ACHN (cell line): ENCODE results near the gene GFM1.
A peak's percentile ranks its signal among the peaks of the same experiment; 100 is the strongest.
"Not testable (repeated sequence)": the region's sequence is repeated elsewhere in the genome, so short reads cannot be mapped to it uniquely, and the experiment has no call there.

Experiments
- DNase-seq: peaks from one replicate; pipeline ENCODE4 v3.0.0-alpha.2; 2015
- in situ Hi-C: cut with HindIII; loops from 2 replicates; pipeline ENCODE4 v1.10.0; 2017; ENCODE audit warnings: low sequenced_read_pairs, low pct_ligation_motif_present, low pct_unique_long_range_greater_than_20kb

The GFM1 gene

GRCh38 chr3:158668506-158668905, 24.2 kb downstream of the GFM1 start:
- DNase-seq: no peak
- in situ Hi-C loops: loop anchor here (25.0 kb wide), 1 partner anchor 119 kb away; no protein-coding TSS in a partner anchor

GRCh38 chr3:158671821-158672214, 27.5 kb downstream of the GFM1 start:
- in situ Hi-C loops: loop anchor here (25.0 kb wide), 1 partner anchor 115 kb away; no protein-coding TSS in a partner anchor

GRCh38 chr3:158672215-158673176, 28.2 kb downstream of the GFM1 start, which contains the start of gene LXN:
TSS of gene LXN (minus strand) at chr3:158672648. CDS start at chr3:158672478, 170 bp downstream.
- DNase-seq: peak; percentile 88
- in situ Hi-C loops: loop anchor here (25.0 kb wide), 1 partner anchor 115 kb away; no protein-coding TSS in a partner anchor

More at GRCh38 chr3:158671821-158672214, 27.5 kb downstream of the GFM1 start:
- DNase-seq: no peak

- DNase-seq: no peak
- in situ Hi-C loops: no loop called here
Observed at GRCh38 chr3:158678687-158679086, 34.4 kb downstream of the GFM1 start.

- in situ Hi-C loops: no loop called here
- peak; percentile 8 for DNase-seq
Observed at GRCh38 chr3:158679547-158680000, 35.2 kb downstream of the GFM1 start.

GRCh38 chr3:158680861-158681260, 36.5 kb downstream of the GFM1 start:
- in situ Hi-C loops: no loop called here

GRCh38 chr3:158683230-158683962, 39.1 kb downstream of the GFM1 start:
- in situ Hi-C loops: no loop called here
- DNase-seq: no peak

More at GRCh38 chr3:158680861-158681260, 36.5 kb downstream of the GFM1 start:
- no peak for DNase-seq

- in situ Hi-C loops: no loop called here
- no peak for DNase-seq
Observed at GRCh38 chr3:158685159-158685558, 40.8 kb downstream of the GFM1 start.

- in situ Hi-C loops, DNase-seq: not testable (repeated sequence)
Observed at GRCh38 chr3:158693866-158694456, 49.6 kb downstream of the GFM1 start.

- in situ Hi-C loops: no loop called here
- no peak for DNase-seq
Observed at GRCh38 chr3:158696618-158697017, 52.3 kb downstream of the GFM1 start.

- no peak for DNase-seq
- in situ Hi-C loops: no loop called here
Observed at GRCh38 chr3:158700559-158700958, 56.2 kb downstream of the GFM1 start.

GRCh38 chr3:158701420-158702065, 57.2 kb downstream of the GFM1 start:
- in situ Hi-C loops: no loop called here

GRCh38 chr3:158702815-158703481, 58.6 kb downstream of the GFM1 start:
- in situ Hi-C loops: no loop called here
- no peak for DNase-seq

More at GRCh38 chr3:158701420-158702065, 57.2 kb downstream of the GFM1 start:
- DNase-seq: no peak

- in situ Hi-C loops: no loop called here
- no peak for DNase-seq
Observed at GRCh38 chr3:158703566-158703965, 59.2 kb downstream of the GFM1 start.

GRCh38 chr3:158709666-158710083, 65.3 kb downstream of the GFM1 start:
- peak; percentile 89 for DNase-seq
- in situ Hi-C loops: no loop called here

- in situ Hi-C loops: no loop called here
- no peak for DNase-seq
Observed at GRCh38 chr3:158710601-158711000, 66.3 kb downstream of the GFM1 start.

- DNase-seq: peak; percentile 52
- in situ Hi-C loops: no loop called here
Observed at GRCh38 chr3:158711886-158712285, 67.6 kb downstream of the GFM1 start.

- no peak for DNase-seq
- in situ Hi-C loops: no loop called here
Observed at GRCh38 chr3:158712443-158712842, 68.1 kb downstream of the GFM1 start.
